Peyer's patch (tissue), 4 donors: ENCODE data around the gene SMIM1. TPM values are rescaled to one million over a fixed set of nuclear protein-coding genes. Genes with fewer than 3 reads are reported as not detected.

Source experiments
- DNase-seq, 3 donors: peaks; one replicate each; pipeline ENCODE4 v3.0.0-alpha.2; 2017 to 2019
- H3K27ac ChIP-seq, 4 donors: fragments of 200-600 bp; sonication (generic); one replicate each; pipeline ENCODE4 v1.5.1; 2016 to 2019
- H3K27me3 ChIP-seq, 2 donors: fragments of 200-600 bp; sonication (generic); one replicate each; pipeline ENCODE4 v1.5.1; 2019
- H3K36me3 ChIP-seq, 3 donors: fragments of 200-600 bp; sonication (generic); one replicate each; pipeline ENCODE4 v1.5.1; 2016 to 2019
- H3K4me1 ChIP-seq, 4 donors: fragments of 200-600 bp; sonication (generic); one replicate each; pipeline ENCODE4 v1.5.1; 2016 to 2019
- H3K4me3 ChIP-seq, 4 donors: fragments of 200-600 bp; sonication (generic); 1 replicate in 3 of 4; 2 replicates in 1 of 4; pipeline ENCODE4 v1.5.1; 2016 to 2019; ENCODE audit warnings: mild to moderate bottlenecking in 1 of 4
- H3K9me3 ChIP-seq, 4 donors: fragments of 200-600 bp; sonication (generic); one replicate each; pipeline ENCODE4 v1.5.1; 2016 to 2019; ENCODE audit warnings: mild to moderate bottlenecking in 1 of 4
- CTCF ChIP-seq, 6 experiments: fragments of 450-650 bp in 4 of 6; fragments of 200-600 bp in 2 of 6; sonication (generic) in 1 of 6; IDR thresholded peaks; one replicate each; pipeline ENCODE4 v1.5.1; 2017 to 2019; ENCODE audit warnings: antibody characterized with exemption in 6 of 6, mild to moderate bottlenecking in 3 of 6, moderate library complexity in 1 of 6
- POLR2A ChIP-seq, 2 donors: fragments of 450-650 bp; IDR thresholded peaks; one replicate each; pipeline ENCODE4 v1.5.1; 2017; ENCODE audit warnings: antibody characterized with exemption in 2 of 2, mild to moderate bottlenecking in 2 of 2, moderate library complexity in 2 of 2
- total RNA-seq, 4 donors: library from RNA; depleted of rRNA; stranded (reverse); fragments of >200 nt; gene quantifications; one replicate each; pipeline ENCODE4 v1.1.0, GENCODE V29; 2016

The SMIM1 gene
- total RNA-seq, 4 donors from 2014 or later = not detected

GRCh38 chr1:3787745-3788605, 15.4 kb downstream of the SMIM1 start:
- no peak for DNase-seq
- H3K27me3 ChIP-seq = no peaks in the 10 kb centered on the region
- TF ChIP-seq POLR2A (IDR thresholded peaks at IDR 0.05) (no peak), CTCF (IDR thresholded peaks at IDR 0.05) (no peak)
- no peak overlapping the region for H3K4me3 ChIP-seq
- peaks cover 0 to 12% (median 0%) of the 10 kb centered on the region in 4 donors for H3K4me1 ChIP-seq
- H3K36me3 ChIP-seq = peaks cover 0 to 58% (median 0%) of the 10 kb centered on the region in 3 donors
- H3K27ac ChIP-seq = no peak overlapping the region
- no peaks in the 10 kb centered on the region for H3K9me3 ChIP-seq

GRCh38 chr1:3788756-3789420, 16.3 kb downstream of the SMIM1 start:
- Histone ChIP-seq H3K27me3 (no peaks in the 10 kb centered on the region), H3K4me3 (no peak overlapping the region), H3K4me1 (peaks cover 0 to 20% (median 2%) of the 10 kb centered on the region in 4 donors), H3K27ac (no peak overlapping the region), H3K36me3 (peaks cover 0 to 49% (median 0%) of the 10 kb centered on the region in 3 donors), H3K9me3 (no peaks in the 10 kb centered on the region)
- TF ChIP-seq CTCF (IDR thresholded peaks at IDR 0.05) = no peak
- no peak for TF ChIP-seq POLR2A (IDR thresholded peaks at IDR 0.05)
- no peak for DNase-seq

- DNase-seq = no peak
- Histone ChIP-seq H3K27me3 (no peaks in the 10 kb centered on the region), H3K9me3 (no peaks in the 10 kb centered on the region), H3K27ac (no peak overlapping the region), H3K4me3 (no peak overlapping the region), H3K36me3 (peaks cover 0 to 41% (median 0%) of the 10 kb centered on the region in 3 donors), H3K4me1 (peaks cover 0 to 28% (median 8%) of the 10 kb centered on the region in 4 donors)
- TF ChIP-seq POLR2A (IDR thresholded peaks at IDR 0.05) (no peak), CTCF (IDR thresholded peaks at IDR 0.05) (no peak)
Observed at GRCh38 chr1:3789421-3790300, 17.1 kb downstream of the SMIM1 start.

- DNase-seq = no peak
- peaks cover 3 to 36% (median 13%) of the 10 kb centered on the region in 4 donors for H3K4me1 ChIP-seq
- no peaks in the 10 kb centered on the region for H3K9me3 ChIP-seq
- peaks cover 0 to 33% (median 0%) of the 10 kb centered on the region in 3 donors for H3K36me3 ChIP-seq
- H3K4me3 ChIP-seq = no peak overlapping the region
- H3K27ac ChIP-seq = no peak overlapping the region
- H3K27me3 ChIP-seq = no peaks in the 10 kb centered on the region
- TF ChIP-seq POLR2A (IDR thresholded peaks at IDR 0.05) (no peak), CTCF (IDR thresholded peaks at IDR 0.05) (no peak)
Observed at GRCh38 chr1:3790500-3790923, 18.0 kb downstream of the SMIM1 start.

- no peak for DNase-seq
- H3K4me1 ChIP-seq = peaks cover 3 to 38% (median 16%) of the 10 kb centered on the region in 4 donors
- peaks cover 0 to 28% (median 0%) of the 10 kb centered on the region in 3 donors for H3K36me3 ChIP-seq
Observed at GRCh38 chr1:3790952-3791351, 18.4 kb downstream of the SMIM1 start.

More at GRCh38 chr1:3790952-3791351, 18.4 kb downstream of the SMIM1 start:
- H3K27ac ChIP-seq = no peak overlapping the region
- H3K9me3 ChIP-seq = no peaks in the 10 kb centered on the region
- no peak overlapping the region for H3K4me3 ChIP-seq
- no peaks in the 10 kb centered on the region for H3K27me3 ChIP-seq
- TF ChIP-seq CTCF (IDR thresholded peaks at IDR 0.05) (no peak), POLR2A (IDR thresholded peaks at IDR 0.05) (no peak)
